GM21423 (cell line): ENCODE measurements around the gene LMAN1L.

Source experiments
- ATAC-seq: cut with Tn5 transposase; IDR thresholded peaks from one replicate; pipeline ENCODE4 v1.9.1; 2021; ENCODE audit warnings: mild to moderate bottlenecking, moderate library complexity; ENCODE audit not compliant: unreplicated experiment

Gene LMAN1L

GRCh38 chr15:74854453-74855022 lies 41.9 kb downstream of the LMAN1L start:
- ATAC-seq: no peak

- ATAC-seq: no peak
Measured at GRCh38 chr15:74855857-74856256, 43.2 kb downstream of the LMAN1L start.

GRCh38 chr15:74856537-74856936 lies 43.9 kb downstream of the LMAN1L start:
- no peak for ATAC-seq

GRCh38 chr15:74857082-74857655 lies 44.5 kb downstream of the LMAN1L start:
- ATAC-seq: peak; percentile 74

- peak; percentile 34 for ATAC-seq
Measured at GRCh38 chr15:74857671-74858368, 45.2 kb downstream of the LMAN1L start.

- no peak for ATAC-seq
Measured at GRCh38 chr15:74858369-74858740, 45.7 kb downstream of the LMAN1L start.

GRCh38 chr15:74863239-74864056 lies 50.8 kb downstream of the LMAN1L start:
- no peak for ATAC-seq

- no peak for ATAC-seq
Measured at GRCh38 chr15:74864296-74864695, 51.7 kb downstream of the LMAN1L start.

- no peak for ATAC-seq
Measured at GRCh38 chr15:74865316-74865715, 52.7 kb downstream of the LMAN1L start.

- ATAC-seq: no peak
Measured at GRCh38 chr15:74866090-74866489, 53.5 kb downstream of the LMAN1L start.

- no peak for ATAC-seq
Measured at GRCh38 chr15:74867466-74868038, 54.9 kb downstream of the LMAN1L start.

GRCh38 chr15:74868059-74868458 lies 55.4 kb downstream of the LMAN1L start:
- ATAC-seq: no peak

- no peak for ATAC-seq
Measured at GRCh38 chr15:74869372-74869725, 56.7 kb downstream of the LMAN1L start.

GRCh38 chr15:74869726-74870407 lies 57.2 kb downstream of the LMAN1L start:
- peak; percentile 57 for ATAC-seq

GRCh38 chr15:74870436-74871215 lies 58.0 kb downstream of the LMAN1L start:
- ATAC-seq: no peak

GRCh38 chr15:74872702-74873035 lies 60.0 kb downstream of the LMAN1L start:
- ATAC-seq: no peak

GRCh38 chr15:74873036-74873755 lies 60.6 kb downstream of the LMAN1L start, which contains the start of gene SCAMP2:
Gene SCAMP2 (minus strand): TSS chr15:74873365. CDS start chr15:74873255, 110 bp downstream.
- ATAC-seq: peak; percentile 68

- ATAC-seq: no peak
Measured at GRCh38 chr15:74873756-74874424, 61.3 kb downstream of the LMAN1L start.
